Panc1 (cell line): Measurements from ENCODE around the gene IER3. TPM values are rescaled to one million over a fixed set of nuclear protein-coding genes. Genes with fewer than 3 reads are reported as not detected.
"Not testable (repeated sequence)": the region's sequence is repeated elsewhere in the genome, so short reads cannot be mapped to it uniquely, and the experiment has no call there.

ENCODE experiments used
- ATAC-seq: fragments of 200-7000 bp; cut with Tn5 transposase; 2 replicates; pipeline ENCODE4 v1.9.1; 2020; ENCODE audit warnings: mild to moderate bottlenecking, moderate library complexity
- BruUV-seq: library from RNA; stranded (reverse); fragments of 400-500 nt; replicated peaks from 2 replicates; lab custom pipeline; 2021; lab: Mats Ljungman, UMichigan
- CTCF ChIA-PET: fragments of 300-600 bp; sonication (Branson Sonifier 250); formaldehyde crosslinking; loops from one replicate; lab custom pipeline; 2022; ENCODE audit warnings: antibody characterized with exemption; lab: Charles Lee
- POLR2A ChIA-PET: fragments of 300-600 bp; sonication (Branson Sonifier 250); formaldehyde crosslinking; loops from one replicate; lab custom pipeline; 2022; ENCODE audit warnings: antibody characterized with exemption; lab: Charles Lee
- DNase-seq: peaks from one replicate; pipeline ENCODE4 v3.0.0-alpha.2; 2010; ENCODE audit warnings: low read depth, low spot score
- H3K27ac ChIP-seq: 2 replicates; pipeline ENCODE4 v1.5.1; 2011; ENCODE audit warnings: mild to moderate bottlenecking, low read length, inconsistent platforms
- H3K27me3 ChIP-seq: fragments of 200-500 bp; sonication (Bioruptor generic); 2 replicates; pipeline ENCODE4 v1.6.0; 2014; ENCODE audit warnings: low read length, inconsistent platforms; ENCODE audit not compliant: control insufficient read depth, insufficient read depth
- H3K36me3 ChIP-seq: fragments of 200-500 bp; sonication (Bioruptor generic); 2 replicates; pipeline ENCODE4 v1.5.1; 2014; ENCODE audit warnings: inconsistent platforms, mild to moderate bottlenecking, low read length, moderate library complexity; ENCODE audit not compliant: control insufficient read depth, insufficient read depth
- H3K4me1 ChIP-seq: 2 replicates; pipeline ENCODE4 v1.5.1; 2011; ENCODE audit warnings: inconsistent platforms, mild to moderate bottlenecking, low read length, moderate library complexity; ENCODE audit not compliant: control insufficient read depth, insufficient read depth
- H3K4me3 ChIP-seq, 2 experiments: 2 replicates each; pipeline ENCODE4 v1.5.1; 2011 to 2012; ENCODE audit warnings: low read depth in 2 of 2, low read length in 2 of 2, mild to moderate bottlenecking in 2 of 2, inconsistent platforms in 1 of 2, moderate library complexity in 1 of 2
- H3K9me3 ChIP-seq: fragments of 200-500 bp; sonication (Bioruptor generic); 2 replicates; pipeline ENCODE4 v1.5.1; 2014; ENCODE audit warnings: low read depth, mild to moderate bottlenecking, inconsistent platforms, low read length, moderate library complexity; ENCODE audit not compliant: control insufficient read depth, insufficient read depth
- CTCF ChIP-seq: fragments of 450-650 bp; IDR thresholded peaks from 2 replicates; pipeline ENCODE4 v1.5.1; 2017; ENCODE audit warnings: mild to moderate bottlenecking
- POLR2AphosphoS5 ChIP-seq: IDR thresholded peaks from 2 replicates; pipeline ENCODE4 v1.6.1; 2012; ENCODE audit warnings: mild to moderate bottlenecking, low read depth, low read length, moderate library complexity
- REST ChIP-seq, 2 experiments: IDR thresholded peaks; 2 replicates each; pipeline ENCODE4 v1.6.1; 2011 to 2012; ENCODE audit warnings: low read depth in 2 of 2, control low read depth in 1 of 2, low read length in 1 of 2, mild to moderate bottlenecking in 1 of 2, moderate library complexity in 1 of 2; ENCODE audit not compliant: insufficient read depth in 1 of 2
- SIN3A ChIP-seq: IDR thresholded peaks from 2 replicates; pipeline ENCODE4 v1.6.1; 2012; ENCODE audit warnings: low read depth, mild to moderate bottlenecking, low read length, moderate library complexity, borderline replicate concordance; ENCODE audit not compliant: insufficient read depth
- TCF7L2 ChIP-seq: IDR thresholded peaks from 2 replicates; pipeline ENCODE4 v1.6.1; 2011; ENCODE audit warnings: mild to moderate bottlenecking, low read depth, low read length, inconsistent platforms
- in situ Hi-C: cut with HindIII; loops from 2 replicates; pipeline ENCODE4 v1.10.0; 2016; ENCODE audit warnings: low sequenced_read_pairs, low pct_unique_long_range_greater_than_20kb
- intact Hi-C: fragments of 100-400 bp; cut with micrococcal nuclease; formaldehyde crosslinking; loops from one replicate; pipeline ENCODE4 v1.10.0; 2022; ENCODE audit not compliant: unreplicated experiment
- total RNA-seq: library from RNA; stranded (reverse); gene quantifications from one replicate; pipeline ENCODE4 v1.2.1, GENCODE V29; 2021; ENCODE audit not compliant: unreplicated experiment

The IER3 gene
- total RNA-seq, 1 experiment from 2014 or later, result 106 TPM

GRCh38 chr6:30767158-30767943 is 23.0 kb upstream of the IER3 start:
- DNase-seq (no peak), ATAC-seq (no peak)
- intact Hi-C loops (no loop called here), in situ Hi-C loops (no loop called here)
- ChIA-PET POLR2A (interaction anchor here (0.6 to 0.7 kb wide), 2 partner anchors 12 to 357 kb away, joined by 4 to 5 read pairs; no protein-coding TSS in a partner anchor), CTCF (interaction anchor here (0.6 kb wide), 1 partner anchor 11 kb away, joined by 3 read pairs; no protein-coding TSS in a partner anchor)
- no peak for TF ChIP-seq POLR2AphosphoS5
- TF ChIP-seq SIN3A, result no peak
- no peak for TF ChIP-seq TCF7L2
- TF ChIP-seq CTCF, result no peak
- TF ChIP-seq REST (IDR thresholded peaks at IDR 0.05; ENCODE audit: insufficient read depth in 1 of 2, low read depth in 2 of 2, low read length in 1 of 2), result no peak
- Histone ChIP-seq H3K9me3 (no peaks in the 10 kb centered on the region), H3K27me3 (no peaks in the 10 kb centered on the region), H3K36me3 (no peaks in the 10 kb centered on the region), H3K4me1 (peaks cover 36% of the 10 kb centered on the region), H3K27ac (peak overlapping the region; percentile 85), H3K4me3 (no peak overlapping the region)
- BruUV-seq, result no TSS peak

- Histone ChIP-seq H3K36me3 (no peaks in the 10 kb centered on the region), H3K27me3 (no peaks in the 10 kb centered on the region), H3K27ac (peak overlapping the region; percentile 85), H3K9me3 (no peaks in the 10 kb centered on the region), H3K4me3 (no peak overlapping the region), H3K4me1 (peaks cover 36% of the 10 kb centered on the region)
- BruUV-seq, result no TSS peak
- ChIA-PET POLR2A (interaction anchor here (0.6 kb wide), 1 partner anchor 11 kb away, joined by 4 read pairs; no protein-coding TSS in a partner anchor), CTCF (no interaction called here)
- TF ChIP-seq POLR2AphosphoS5, result no peak
- TF ChIP-seq CTCF, result no peak
- TF ChIP-seq SIN3A, result no peak
- DNase-seq, result no peak
- intact Hi-C loops, result no loop called here
- no peak for ATAC-seq
- in situ Hi-C loops, result no loop called here
These were observed 22.3 kb upstream of the IER3 start for GRCh38 chr6:30766461-30767157.

- CTCF ChIA-PET, ATAC-seq, H3K9me3 ChIP-seq, H3K27me3 ChIP-seq, intact Hi-C loops, H3K4me3 ChIP-seq, DNase-seq, BruUV-seq, H3K36me3 ChIP-seq, in situ Hi-C loops, POLR2A ChIA-PET, H3K27ac ChIP-seq: not testable (repeated sequence)
- peaks cover 35% of the 10 kb centered on the region for H3K4me1 ChIP-seq
These were observed 21.1 kb upstream of the IER3 start for GRCh38 chr6:30765495-30765894.

- ATAC-seq, POLR2A ChIA-PET, BruUV-seq, intact Hi-C loops, DNase-seq, H3K27me3 ChIP-seq, in situ Hi-C loops, CTCF ChIA-PET, H3K4me3 ChIP-seq, H3K9me3 ChIP-seq, H3K36me3 ChIP-seq: not testable (repeated sequence)
- Histone ChIP-seq H3K27ac (peak overlapping the region; percentile 67), H3K4me1 (peaks cover 28% of the 10 kb centered on the region)
These were observed 20.2 kb upstream of the IER3 start for GRCh38 chr6:30764490-30765043.
